ENCODE data around the gene TNNT3.

TNNT3 gene

GRCh38 chr11:1963864-1964263 lies 44.4 kb downstream of the TNNT3 start:
- Histone ChIP-seq H3K4me2 (ENCODE audit: low read depth, low read length) (no peak overlapping the region), H3K27ac (ENCODE audit: low read length) (no peak overlapping the region), H3K9ac (ENCODE audit: low read length) (no peak overlapping the region), H3K4me3 (ENCODE audit: low read length) (no peak overlapping the region), H3K9me2 (replicated peaks; ENCODE audit: insufficient read depth, low read length) (no peaks in the 10 kb centered on the region), H3F3A (ENCODE audit: insufficient read depth, low read length) (no peaks in the 10 kb centered on the region), H3K27me3 (replicated peaks; ENCODE audit: insufficient read depth, low read length) (no peaks in the 10 kb centered on the region), H3K4me1 (ENCODE audit: low read length) (no peaks in the 10 kb centered on the region), H2AFZ (ENCODE audit: low read length) (no peak overlapping the region), H3K9me3 (replicated peaks; ENCODE audit: insufficient read depth, low read length) (no peaks in the 10 kb centered on the region), H3K79me2 (ENCODE audit: low read length) (no peaks in the 10 kb centered on the region), H4K20me1 (ENCODE audit: insufficient read depth, low read length) (no peaks in the 10 kb centered on the region), H3K36me3 (replicated peaks; ENCODE audit: insufficient read depth, low read length) (no peaks in the 10 kb centered on the region)
- TF ChIP-seq EZH2 (optimal IDR thresholded peaks at IDR 0.05; ENCODE audit: low read depth, low read length) (no peak), EZH2phosphoT487 (IDR thresholded peaks at IDR 0.05; ENCODE audit: low read length) (no peak)
- DNase-seq, result no peak

- no peak for DNase-seq
- Histone ChIP-seq H3K27ac (ENCODE audit: low read length) (no peak overlapping the region), H3K27me3 (replicated peaks; ENCODE audit: insufficient read depth, low read length) (no peaks in the 10 kb centered on the region), H3K9me3 (replicated peaks; ENCODE audit: insufficient read depth, low read length) (no peaks in the 10 kb centered on the region), H3K9me2 (replicated peaks; ENCODE audit: insufficient read depth, low read length) (no peaks in the 10 kb centered on the region), H3F3A (ENCODE audit: insufficient read depth, low read length) (no peaks in the 10 kb centered on the region), H3K79me2 (ENCODE audit: low read length) (no peaks in the 10 kb centered on the region), H2AFZ (ENCODE audit: low read length) (no peak overlapping the region), H3K4me1 (ENCODE audit: low read length) (no peaks in the 10 kb centered on the region), H3K4me2 (ENCODE audit: low read depth, low read length) (no peak overlapping the region), H3K36me3 (replicated peaks; ENCODE audit: insufficient read depth, low read length) (no peaks in the 10 kb centered on the region), H4K20me1 (ENCODE audit: insufficient read depth, low read length) (no peaks in the 10 kb centered on the region), H3K9ac (ENCODE audit: low read length) (no peak overlapping the region), H3K4me3 (ENCODE audit: low read length) (no peak overlapping the region)
- TF ChIP-seq EZH2phosphoT487 (IDR thresholded peaks at IDR 0.05; ENCODE audit: low read length), result no peak
These were observed 44.8 kb downstream of the TNNT3 start for GRCh38 chr11:1964348-1964747.

DNA sequence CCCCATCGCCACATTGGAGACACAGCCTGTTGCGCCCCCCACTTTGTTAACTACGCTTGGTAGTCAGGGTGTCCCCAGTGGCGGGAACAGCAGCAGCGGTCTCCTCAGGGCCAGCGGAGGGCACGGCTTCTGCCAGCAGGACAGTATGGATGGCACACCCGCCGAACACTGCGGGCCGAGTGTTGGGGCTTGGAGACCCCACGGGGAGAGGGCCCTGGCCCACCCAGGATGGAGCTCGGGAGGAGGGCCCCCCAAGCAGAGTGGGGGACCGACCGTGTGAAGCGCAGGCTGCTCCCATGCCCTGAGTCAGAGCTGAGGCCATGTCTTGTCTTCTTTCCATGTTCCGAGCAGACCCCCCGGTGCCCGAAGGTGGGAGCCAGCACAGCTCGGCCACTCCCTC lies 45.5 kb downstream of the TNNT3 start:
- Histone ChIP-seq H3K27me3 (replicated peaks; ENCODE audit: insufficient read depth, low read length) (no peaks in the 10 kb centered on the region), H3K79me2 (ENCODE audit: low read length) (no peaks in the 10 kb centered on the region), H3K9me2 (replicated peaks; ENCODE audit: insufficient read depth, low read length) (no peaks in the 10 kb centered on the region), H3K4me1 (ENCODE audit: low read length) (no peaks in the 10 kb centered on the region), H3K4me3 (ENCODE audit: low read length) (no peak overlapping the region), H3F3A (ENCODE audit: insufficient read depth, low read length) (no peaks in the 10 kb centered on the region), H3K36me3 (replicated peaks; ENCODE audit: insufficient read depth, low read length) (no peaks in the 10 kb centered on the region), H4K20me1 (ENCODE audit: insufficient read depth, low read length) (no peaks in the 10 kb centered on the region), H3K27ac (ENCODE audit: low read length) (no peak overlapping the region), H3K9ac (ENCODE audit: low read length) (no peak overlapping the region), H3K9me3 (replicated peaks; ENCODE audit: insufficient read depth, low read length) (no peaks in the 10 kb centered on the region), H2AFZ (ENCODE audit: low read length) (no peak overlapping the region), H3K4me2 (ENCODE audit: low read depth, low read length) (no peak overlapping the region)
- no peak for DNase-seq
- TF ChIP-seq CTCF (IDR thresholded peaks at IDR 0.05; ENCODE audit: low read length), result no peak
- no peak for TF ChIP-seq EZH2phosphoT487 (IDR thresholded peaks at IDR 0.05; ENCODE audit: low read length)
- no peak for TF ChIP-seq EZH2 (optimal IDR thresholded peaks at IDR 0.05; ENCODE audit: low read depth, low read length)

- Histone ChIP-seq H3K4me1 (ENCODE audit: low read length) (no peaks in the 10 kb centered on the region), H4K20me1 (ENCODE audit: insufficient read depth, low read length) (no peaks in the 10 kb centered on the region), H3K27me3 (replicated peaks; ENCODE audit: insufficient read depth, low read length) (no peaks in the 10 kb centered on the region), H2AFZ (ENCODE audit: low read length) (no peak overlapping the region), H3K4me2 (ENCODE audit: low read depth, low read length) (no peak overlapping the region), H3K9me2 (replicated peaks; ENCODE audit: insufficient read depth, low read length) (no peaks in the 10 kb centered on the region), H3K9ac (ENCODE audit: low read length) (no peak overlapping the region), H3K27ac (ENCODE audit: low read length) (no peak overlapping the region), H3K4me3 (ENCODE audit: low read length) (no peak overlapping the region), H3K9me3 (replicated peaks; ENCODE audit: insufficient read depth, low read length) (no peaks in the 10 kb centered on the region), H3K79me2 (ENCODE audit: low read length) (no peaks in the 10 kb centered on the region), H3F3A (ENCODE audit: insufficient read depth, low read length) (no peaks in the 10 kb centered on the region), H3K36me3 (replicated peaks; ENCODE audit: insufficient read depth, low read length) (no peaks in the 10 kb centered on the region)
- no peak for DNase-seq
- TF ChIP-seq EZH2phosphoT487 (IDR thresholded peaks at IDR 0.05; ENCODE audit: low read length) (no peak), CTCF (IDR thresholded peaks at IDR 0.05; ENCODE audit: low read length) (no peak), EZH2 (optimal IDR thresholded peaks at IDR 0.05; ENCODE audit: low read depth, low read length) (no peak)
These were observed 47.0 kb downstream of the TNNT3 start for GRCh38 chr11:1966531-1966930.
